Transverse colon (tissue), 4 donors: ENCODE results near the gene IPO11. TPM values are rescaled to one million over a fixed set of nuclear protein-coding genes. Genes with fewer than 3 reads are reported as not detected.

Source experiments
- DNase-seq: peaks from one replicate; pipeline ENCODE4 v3.0.0-alpha.2; 2019
- H3K27ac ChIP-seq, 4 donors: fragments of 200-600 bp; sonication (generic); 2 replicates each; pipeline ENCODE4 v1.5.1; 2016 to 2018; ENCODE audit warnings: inconsistent platforms in 4 of 4
- H3K27me3 ChIP-seq: fragments of 200-600 bp; sonication (generic); 2 replicates; pipeline ENCODE4 v1.5.1; 2017; ENCODE audit warnings: inconsistent platforms
- H3K36me3 ChIP-seq, 4 donors: fragments of 200-600 bp; sonication (generic); 2 replicates each; pipeline ENCODE4 v1.5.1; 2017 to 2019; ENCODE audit warnings: inconsistent platforms in 4 of 4
- H3K4me1 ChIP-seq, 4 donors: fragments of 200-600 bp; sonication (generic); 2 replicates each; pipeline ENCODE4 v1.5.1; 2017 to 2020; ENCODE audit warnings: inconsistent platforms in 4 of 4
- H3K4me3 ChIP-seq, 4 donors: fragments of 200-600 bp; sonication (generic); 1 replicate in 1 of 4; 2 replicates in 3 of 4; pipeline versions ENCODE4 v1.5.1 to v1.6.1; 2017 to 2019; ENCODE audit warnings: inconsistent platforms in 4 of 4
- H3K9me3 ChIP-seq, 2 donors: fragments of 200-600 bp; sonication (generic); 2 replicates each; pipeline ENCODE4 v1.5.1; 2017 to 2019; ENCODE audit warnings: inconsistent platforms in 2 of 2
- CTCF ChIP-seq, 5 experiments: fragments of 200-600 bp in 3 of 5; fragments of 450-650 bp in 2 of 5; sonication (generic) in 3 of 5; IDR thresholded peaks; 1 replicate in 2 of 5; 2 replicates in 3 of 5; pipeline ENCODE4 v1.5.1; 2016 to 2017; ENCODE audit warnings: antibody characterized with exemption in 5 of 5, inconsistent platforms in 3 of 5, mild to moderate bottlenecking in 2 of 5, moderate library complexity in 1 of 5
- EP300 ChIP-seq: sonication (generic); formaldehyde crosslinking; IDR thresholded peaks from one replicate; pipeline ENCODE4 v1.6.1; 2017; ENCODE audit warnings: antibody characterized with exemption, low read depth
- POLR2A ChIP-seq: fragments of 450-650 bp; IDR thresholded peaks from one replicate; pipeline ENCODE4 v1.6.1; 2016; ENCODE audit warnings: antibody characterized with exemption, mild to moderate bottlenecking, moderate library complexity
- POLR2AphosphoS5 ChIP-seq, 3 donors: sonication (generic); formaldehyde crosslinking; IDR thresholded peaks; one replicate each; pipeline ENCODE4 v1.6.1; 2016; ENCODE audit warnings: antibody characterized with exemption in 3 of 3
- WGBS, 2 donors: methylation state at CpG; one replicate each; pipeline ENCODE4 v1.1.5; 2018; ENCODE audit warnings: low coverage in 1 of 2; 5-methylcytosine and 5-hydroxymethylcytosine counted together
- in situ Hi-C, 4 donors: fragments of 200-750 bp; cut with MboI; loops; one replicate each; pipeline versions ENCODE4 v1.15.0 to v1.15.1; 2017; ENCODE audit warnings: low sequenced_read_pairs in 3 of 4, low pct_ligation_motif_present in 1 of 4, low pct_unique_long_range_greater_than_20kb in 1 of 4
- intact Hi-C: fragments of 100-400 bp; cut with DNase I; formaldehyde crosslinking; loops from one replicate; pipeline ENCODE4 v1.15.1; 2023; ENCODE audit warnings: low total_unique reads
- total RNA-seq, 4 donors: library from RNA; depleted of rRNA; stranded (reverse); fragments of >200 nt; gene quantifications; one replicate each; pipeline ENCODE4 v1.1.0, GENCODE V29; 2016

The IPO11 gene
- total RNA-seq, 4 donors from 2014 or later, result 6.4 to 37.8 (median 16.3) TPM

GRCh38 chr5:62596691-62597090, 184.1 kb downstream of the IPO11 start:
- intact Hi-C loops, result no loop called here
- Histone ChIP-seq H3K4me1 (no peaks in the 10 kb centered on the region), H3K36me3 (no peaks in the 10 kb centered on the region), H3K27ac (no peak overlapping the region), H3K27me3 (no peaks in the 10 kb centered on the region), H3K4me3 (no peak overlapping the region), H3K9me3 (no peaks in the 10 kb centered on the region)
- WGBS, 2 donors, result 92% methylated on average over 1 of the region's 1 CpG; no CpG with 5 or more reads in 1 of the 2 donors
- no peak for TF ChIP-seq POLR2AphosphoS5 (IDR thresholded peaks at IDR 0.05)
- no peak for DNase-seq
- in situ Hi-C loops, result no loop called here

GRCh38 chr5:62597314-62597713, 184.8 kb downstream of the IPO11 start:
- H3K4me3 ChIP-seq, result no peak overlapping the region
- no peak for TF ChIP-seq POLR2AphosphoS5 (IDR thresholded peaks at IDR 0.05)
- TF ChIP-seq POLR2A, result no peak
- TF ChIP-seq CTCF (IDR thresholded peaks at IDR 0.05), result no peak
- TF ChIP-seq EP300, result no peak
- H3K4me1 ChIP-seq, result no peaks in the 10 kb centered on the region
- DNase-seq, result no peak
- no peaks in the 10 kb centered on the region for H3K36me3 ChIP-seq
- WGBS, 2 donors, result 80 to 91% methylated on average over 1 to 2 of the region's 2 CpGs
- intact Hi-C loops, result no loop called here
- no peaks in the 10 kb centered on the region for H3K9me3 ChIP-seq
- H3K27ac ChIP-seq, result no peak overlapping the region
- H3K27me3 ChIP-seq, result no peaks in the 10 kb centered on the region
- in situ Hi-C loops, result no loop called here

- no peak overlapping the region for H3K4me3 ChIP-seq
- H3K27ac ChIP-seq, result no peak overlapping the region
- 48 to 65% methylated on average over 3 of the region's 3 CpGs for WGBS, 2 donors
- TF ChIP-seq CTCF (IDR thresholded peaks at IDR 0.05) (no peak), POLR2A (no peak), POLR2AphosphoS5 (IDR thresholded peaks at IDR 0.05) (no peak), EP300 (no peak)
- H3K36me3 ChIP-seq, result no peaks in the 10 kb centered on the region
- H3K27me3 ChIP-seq, result no peaks in the 10 kb centered on the region
- DNase-seq, result no peak
- H3K4me1 ChIP-seq, result no peaks in the 10 kb centered on the region
- in situ Hi-C loops, result no loop called here
- no peaks in the 10 kb centered on the region for H3K9me3 ChIP-seq
- intact Hi-C loops, result no loop called here
Observed at GRCh38 chr5:62600560-62601252, 188.1 kb downstream of the IPO11 start.

- TF ChIP-seq POLR2AphosphoS5 (IDR thresholded peaks at IDR 0.05) (no peak), CTCF (IDR thresholded peaks at IDR 0.05) (no peak), POLR2A (no peak), EP300 (no peak)
- Histone ChIP-seq H3K4me1 (no peaks in the 10 kb centered on the region), H3K36me3 (no peaks in the 10 kb centered on the region), H3K27me3 (no peaks in the 10 kb centered on the region), H3K9me3 (no peaks in the 10 kb centered on the region), H3K27ac (no peak overlapping the region), H3K4me3 (no peak overlapping the region)
- in situ Hi-C loops, result no loop called here
- WGBS, 2 donors, result 95 to 98% methylated on average over 3 to 5 of the region's 5 CpGs
- intact Hi-C loops, result no loop called here
- DNase-seq, result no peak
Observed at GRCh38 chr5:62603934-62604333, 191.4 kb downstream of the IPO11 start.

GRCh38 chr5:62605638-62606037, 193.1 kb downstream of the IPO11 start:
- in situ Hi-C loops (no loop called here), intact Hi-C loops (loop anchor here (1.0 kb wide), 1 partner anchor 40 kb away; no protein-coding TSS in a partner anchor)
- 88 to 100% methylated on average over 4 of the region's 4 CpGs for WGBS, 2 donors
- Histone ChIP-seq H3K4me3 (no peak overlapping the region), H3K9me3 (no peaks in the 10 kb centered on the region), H3K36me3 (no peaks in the 10 kb centered on the region), H3K27ac (no peak overlapping the region), H3K4me1 (no peaks in the 10 kb centered on the region), H3K27me3 (no peaks in the 10 kb centered on the region)
- no peak for DNase-seq
- TF ChIP-seq CTCF (IDR thresholded peaks at IDR 0.05) (no peak), POLR2A (no peak), EP300 (no peak), POLR2AphosphoS5 (IDR thresholded peaks at IDR 0.05) (no peak)
